Activated naive CD4-positive, alpha-beta T cell treated with anti-CD3 and anti-CD28 coated beads, Interleukin-2, amount 50 U/mL, for 24 hours (primary cell): ENCODE measurements around the gene MRPL55.

Experiments
- H3K27ac Mint-ChIP-seq: one replicate; pipeline ENCODE4 v1.8.0; 2021; ENCODE audit warnings: mild to moderate bottlenecking, mixed read lengths
- H3K27me3 Mint-ChIP-seq: one replicate; pipeline ENCODE4 v1.8.0; 2021; ENCODE audit warnings: mixed read lengths
- H3K36me3 Mint-ChIP-seq: one replicate; pipeline ENCODE4 v1.8.0; 2021; ENCODE audit warnings: mixed read lengths
- H3K4me1 Mint-ChIP-seq: one replicate; pipeline ENCODE4 v1.8.0; 2021; ENCODE audit warnings: mixed read lengths
- H3K4me3 Mint-ChIP-seq: one replicate; pipeline ENCODE4 v1.8.0; 2021; ENCODE audit warnings: mild to moderate bottlenecking, mixed read lengths
- H3K9me3 Mint-ChIP-seq: one replicate; pipeline ENCODE4 v1.8.0; 2021; ENCODE audit warnings: mixed read lengths

MRPL55 gene

DNA sequence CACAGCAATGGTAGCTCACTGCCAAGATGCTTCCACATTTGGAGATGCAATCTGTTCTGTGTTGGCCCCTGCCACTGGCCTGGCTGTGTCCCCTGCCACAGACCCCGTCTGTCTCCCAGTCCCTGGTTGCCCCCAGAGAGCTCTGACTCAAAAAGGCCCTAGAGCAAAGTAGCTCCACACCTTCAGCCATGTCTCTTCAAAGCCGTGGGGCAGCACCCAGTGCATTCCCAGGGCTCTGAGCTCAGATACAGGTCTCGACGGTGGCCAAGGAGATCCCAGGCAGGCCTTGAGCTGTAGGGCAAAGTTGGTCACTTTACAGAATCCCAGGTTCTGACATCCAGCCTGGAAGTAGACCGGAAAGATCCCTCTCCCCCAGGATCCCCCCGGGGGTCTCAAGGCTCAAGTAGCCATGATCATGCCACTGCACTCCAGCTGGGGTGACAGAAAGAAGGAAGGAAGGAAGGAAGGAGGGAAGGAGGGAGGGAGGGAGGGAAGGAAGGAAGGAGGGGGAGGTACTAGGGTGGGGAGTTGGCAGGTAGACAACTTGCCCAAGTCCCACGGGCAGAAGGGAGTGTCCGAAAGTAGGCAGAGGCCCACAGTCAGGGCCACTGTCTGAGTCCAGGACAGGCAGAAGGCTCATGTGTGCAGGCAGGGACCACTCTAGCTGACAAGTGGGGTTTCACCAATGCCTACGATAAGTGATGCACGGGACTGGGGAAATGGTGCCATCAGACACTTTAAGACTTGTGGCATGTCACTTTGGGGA lies 31.4 kb downstream of the MRPL55 start:
- H3K4me1 Mint-ChIP-seq, result peaks cover 12% of the 10 kb centered on the region
- H3K9me3 Mint-ChIP-seq, result no peaks in the 10 kb centered on the region
- H3K27me3 Mint-ChIP-seq, result no peaks in the 10 kb centered on the region
- H3K27ac Mint-ChIP-seq, result no peak overlapping the region
- H3K36me3 Mint-ChIP-seq, result no peaks in the 10 kb centered on the region
- H3K4me3 Mint-ChIP-seq, result no peak overlapping the region

DNA sequence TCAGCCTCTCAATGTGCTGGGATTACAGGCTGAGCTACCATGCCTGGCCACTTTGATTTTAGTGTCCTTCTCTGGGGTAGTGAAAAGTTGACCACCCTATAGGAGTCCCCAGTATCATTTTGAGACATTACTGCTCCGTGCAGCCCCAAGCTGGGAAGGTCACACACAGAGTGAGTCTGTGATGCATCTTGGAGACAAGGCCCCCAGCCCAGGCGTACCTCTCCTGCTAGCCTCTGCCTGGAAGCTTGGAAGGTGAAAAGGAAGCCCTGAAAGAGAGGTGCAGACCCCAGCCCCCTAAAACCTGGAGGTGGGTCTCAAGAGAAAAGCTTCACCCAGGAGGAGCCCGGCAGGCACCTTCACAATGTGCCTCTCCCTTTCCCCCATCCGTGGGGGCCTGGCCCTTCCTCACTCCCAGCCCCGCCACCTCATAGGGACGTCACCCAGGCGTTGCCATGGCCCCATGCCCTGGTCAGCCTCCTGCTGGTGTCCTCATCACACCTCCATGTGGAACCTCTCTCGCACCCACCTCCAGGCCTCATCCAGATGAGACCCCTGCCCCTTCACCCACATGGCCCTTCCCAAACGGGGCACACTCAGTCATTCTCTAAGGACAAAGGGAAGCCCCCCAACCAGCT lies 32.2 kb downstream of the MRPL55 start:
- H3K4me3 Mint-ChIP-seq, result no peak overlapping the region
- H3K27me3 Mint-ChIP-seq, result no peaks in the 10 kb centered on the region
- peak overlapping the region; percentile 25 for H3K27ac Mint-ChIP-seq
- H3K9me3 Mint-ChIP-seq, result no peaks in the 10 kb centered on the region
- H3K36me3 Mint-ChIP-seq, result no peaks in the 10 kb centered on the region
- H3K4me1 Mint-ChIP-seq, result peaks cover 12% of the 10 kb centered on the region

DNA sequence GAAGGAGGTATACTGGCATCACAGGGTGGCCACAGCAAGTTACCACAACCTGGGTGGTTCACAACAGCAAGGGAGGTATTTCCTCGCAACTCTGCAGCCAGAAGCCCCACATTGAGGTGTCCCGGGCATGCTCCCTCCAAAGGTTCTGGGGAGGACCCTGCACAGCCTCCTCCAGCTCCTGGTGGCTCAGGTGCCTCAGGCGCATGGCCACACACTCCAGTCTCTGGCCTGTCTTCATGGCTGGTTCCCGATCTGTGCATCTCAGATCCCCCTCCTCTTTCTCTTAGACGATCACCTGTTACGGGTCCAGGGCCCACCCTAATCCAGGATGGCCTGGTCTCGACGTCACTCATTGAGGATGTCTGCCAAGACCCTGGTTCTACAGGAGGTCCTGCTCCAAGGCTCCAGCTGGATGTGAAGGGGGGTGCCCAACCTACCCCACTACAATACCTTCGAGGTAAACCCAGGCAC lies 33.3 kb downstream of the MRPL55 start:
- Mint-ChIP-seq H3K27me3 (no peaks in the 10 kb centered on the region), H3K9me3 (no peaks in the 10 kb centered on the region), H3K27ac (no peak overlapping the region)

DNA sequence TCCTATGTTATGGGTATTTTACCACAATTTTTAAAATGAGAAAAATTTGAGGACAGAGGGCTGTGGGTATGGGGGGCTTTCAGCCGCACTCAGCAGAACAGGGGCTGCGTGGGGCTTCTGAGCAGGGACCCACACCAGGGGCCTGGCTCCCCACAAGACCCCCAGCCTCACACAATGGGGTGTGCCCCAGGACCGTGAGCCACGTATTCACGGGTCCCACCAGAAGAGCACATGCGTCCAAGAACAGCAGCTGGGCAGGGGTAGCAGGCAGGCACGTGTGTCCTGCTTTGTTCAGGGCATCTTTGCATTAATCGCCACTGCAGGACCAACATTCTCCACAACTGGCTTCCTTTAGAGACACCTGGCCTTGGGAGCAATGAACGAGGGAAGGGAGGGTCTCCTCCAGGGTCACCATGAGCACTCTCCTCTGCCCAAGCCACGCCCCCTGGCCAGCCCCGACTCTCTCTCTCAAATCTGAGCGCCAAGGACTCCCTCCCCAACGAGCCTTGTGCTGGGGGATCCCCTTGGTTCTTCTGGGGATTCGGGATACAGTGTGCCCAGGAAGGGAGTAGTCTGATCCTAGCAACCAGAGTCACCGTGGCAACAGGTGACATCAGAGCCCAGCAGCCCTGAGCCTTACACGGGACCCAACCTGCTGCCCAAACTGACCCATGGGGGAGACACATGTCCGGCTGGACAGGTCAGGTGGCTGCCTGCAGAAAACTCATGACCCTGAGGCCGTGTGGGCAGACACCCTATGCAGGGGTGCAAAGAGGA lies 34.0 kb downstream of the MRPL55 start:
- no peaks in the 10 kb centered on the region for H3K9me3 Mint-ChIP-seq
- no peak overlapping the region for H3K4me3 Mint-ChIP-seq
- H3K27ac Mint-ChIP-seq, result no peak overlapping the region
- H3K27me3 Mint-ChIP-seq, result no peaks in the 10 kb centered on the region
- peaks cover 8% of the 10 kb centered on the region for H3K4me1 Mint-ChIP-seq
- H3K36me3 Mint-ChIP-seq, result no peaks in the 10 kb centered on the region

More for the DNA sequence above, 33.3 kb downstream of the MRPL55 start:
- no peak overlapping the region for H3K4me3 Mint-ChIP-seq
- peaks cover 8% of the 10 kb centered on the region for H3K4me1 Mint-ChIP-seq
- no peaks in the 10 kb centered on the region for H3K36me3 Mint-ChIP-seq

DNA sequence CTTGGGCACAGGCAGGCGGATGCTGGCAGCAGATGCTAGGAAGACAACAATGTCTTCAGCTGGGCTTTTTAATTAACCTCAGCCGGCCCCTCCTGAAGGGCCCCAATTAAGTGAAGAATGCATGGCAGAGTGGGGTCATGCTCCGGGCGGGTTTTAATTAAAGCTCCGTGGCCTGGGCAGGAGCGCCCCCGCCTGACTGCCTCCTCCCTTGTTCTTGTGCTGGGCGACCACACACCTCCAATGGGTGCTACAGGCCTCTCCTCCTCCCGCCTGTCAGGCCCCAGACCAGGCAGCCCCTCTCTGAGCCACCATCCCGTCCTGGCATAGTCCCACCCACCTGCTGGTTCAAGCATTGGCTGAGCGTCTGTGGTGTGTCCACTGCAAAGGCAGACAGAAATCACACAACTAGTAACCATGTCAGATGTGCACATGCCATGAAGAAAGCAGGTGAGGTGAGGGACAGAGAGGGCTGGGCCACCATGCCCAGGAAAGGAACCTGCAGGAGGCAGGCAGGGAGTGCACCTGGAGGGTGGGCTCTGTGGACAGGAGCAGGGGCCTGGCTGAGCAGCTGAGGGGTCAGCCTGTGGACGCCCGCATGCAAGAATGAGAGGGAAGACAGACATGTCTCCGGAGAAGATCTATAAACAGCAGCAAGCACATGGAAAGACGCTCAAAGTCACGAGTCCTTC lies 35.1 kb downstream of the MRPL55 start:
- H3K27ac Mint-ChIP-seq, result no peak overlapping the region
- H3K36me3 Mint-ChIP-seq, result no peaks in the 10 kb centered on the region
- no peak overlapping the region for H3K4me3 Mint-ChIP-seq
- peaks cover 4% of the 10 kb centered on the region for H3K4me1 Mint-ChIP-seq
- H3K27me3 Mint-ChIP-seq, result no peaks in the 10 kb centered on the region
- no peaks in the 10 kb centered on the region for H3K9me3 Mint-ChIP-seq

DNA sequence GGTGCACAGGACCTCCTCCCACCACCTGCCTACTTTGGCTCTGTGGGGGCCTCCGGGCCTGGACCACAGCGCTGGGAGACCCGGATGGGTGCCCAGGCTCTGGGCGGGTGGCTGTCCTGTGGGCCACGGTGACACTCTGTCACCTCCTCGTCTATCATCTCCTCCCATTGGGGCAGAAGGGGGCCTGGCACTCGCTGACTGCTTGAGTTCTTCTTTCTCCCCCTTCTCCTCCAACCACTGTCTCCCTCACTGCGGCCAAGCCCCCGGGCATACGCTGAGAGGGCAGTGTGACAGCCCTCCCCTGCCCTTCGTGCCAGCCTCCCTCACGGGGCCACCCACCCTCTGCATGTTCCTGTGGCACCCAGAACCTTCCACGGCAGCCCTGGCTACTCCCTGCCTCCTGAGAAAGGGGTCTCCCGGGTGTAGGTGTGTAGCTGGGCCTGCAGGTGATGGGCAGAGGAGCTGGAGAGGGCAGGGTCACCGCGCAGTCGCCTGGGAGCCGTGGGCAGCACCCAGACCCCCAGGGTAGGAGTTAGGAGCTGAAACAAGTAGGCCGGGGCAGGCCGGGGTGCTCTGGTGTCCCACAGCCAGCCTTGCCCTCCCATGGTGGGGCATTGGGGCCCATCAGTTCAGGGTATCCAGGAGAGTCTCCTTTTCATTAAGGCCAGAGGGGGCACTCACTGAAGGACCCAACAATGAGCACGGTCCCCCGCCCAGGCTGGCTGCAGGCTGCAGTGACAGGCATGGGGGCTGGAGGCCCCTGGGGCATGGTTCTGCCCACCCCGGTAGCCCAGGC lies 35.8 kb downstream of the MRPL55 start:
- Mint-ChIP-seq H3K36me3 (no peaks in the 10 kb centered on the region), H3K4me1 (no peaks in the 10 kb centered on the region), H3K27ac (no peak overlapping the region), H3K9me3 (no peaks in the 10 kb centered on the region), H3K27me3 (no peaks in the 10 kb centered on the region), H3K4me3 (no peak overlapping the region)

DNA sequence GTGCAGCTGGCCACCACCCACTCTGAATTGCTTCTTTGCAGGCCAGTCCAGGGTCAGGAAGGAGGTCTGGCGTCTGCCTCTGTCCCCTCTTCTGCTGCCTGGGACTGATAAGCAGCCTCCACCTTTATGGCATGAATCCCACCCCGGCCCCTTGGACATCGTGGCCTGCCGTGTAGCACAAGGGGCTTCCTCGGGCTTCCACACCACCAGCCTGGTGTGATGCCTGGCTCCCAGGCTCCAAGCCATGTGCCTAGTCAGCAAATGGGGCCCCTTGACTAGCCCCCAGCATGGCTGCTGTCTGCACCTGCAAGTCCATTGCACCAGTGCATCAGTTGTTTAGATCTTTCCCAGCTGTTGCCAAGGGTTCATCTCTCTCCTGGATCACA lies 36.4 kb downstream of the MRPL55 start:
- Mint-ChIP-seq H3K27me3 (no peaks in the 10 kb centered on the region), H3K36me3 (no peaks in the 10 kb centered on the region), H3K4me1 (no peaks in the 10 kb centered on the region)

DNA sequence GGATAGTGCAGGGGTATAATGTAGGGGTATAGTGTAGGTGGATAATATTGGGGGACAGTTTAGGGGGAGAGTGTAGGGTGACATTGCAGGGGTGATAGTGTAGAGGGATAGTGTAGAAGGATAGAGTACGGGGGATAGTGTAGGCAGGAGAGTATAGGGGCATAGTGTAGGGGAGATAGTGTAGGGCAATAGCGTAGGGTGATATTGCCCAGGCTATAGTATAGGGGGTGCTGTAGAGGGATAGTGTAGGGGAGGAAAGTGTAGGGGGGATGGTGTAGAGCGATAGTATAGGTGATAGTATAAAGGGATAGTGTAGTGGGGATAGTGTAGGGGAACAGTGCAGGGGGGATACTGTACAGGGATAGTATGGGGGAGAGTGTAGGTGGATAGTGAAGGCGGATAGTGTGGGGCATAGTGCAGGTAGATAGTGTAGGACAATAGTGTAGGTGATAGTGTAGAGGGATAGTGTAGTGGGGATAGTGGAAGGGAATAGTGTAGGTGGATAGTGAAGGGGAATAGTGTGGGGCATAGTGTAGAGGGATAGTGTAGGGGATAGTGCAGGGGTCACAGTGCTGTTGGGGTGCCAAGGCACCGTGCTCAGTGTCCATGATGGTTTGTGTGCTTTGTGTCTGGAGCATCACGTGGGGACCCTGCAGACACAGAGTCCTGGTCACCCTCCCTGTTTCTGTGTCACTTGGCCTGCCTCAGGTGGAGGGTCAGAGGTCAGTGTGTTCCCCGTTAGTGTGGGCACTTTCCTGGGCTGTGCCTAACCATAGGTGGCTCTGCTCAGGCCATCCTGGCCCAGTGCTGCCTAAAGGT lies 37.1 kb downstream of the MRPL55 start:
- Mint-ChIP-seq H3K36me3 (no peaks in the 10 kb centered on the region), H3K4me3 (no peak overlapping the region), H3K9me3 (no peaks in the 10 kb centered on the region), H3K27ac (no peak overlapping the region), H3K4me1 (no peaks in the 10 kb centered on the region), H3K27me3 (peaks cover 1% of the 10 kb centered on the region)

More for the DNA sequence above, 36.4 kb downstream of the MRPL55 start:
- H3K9me3 Mint-ChIP-seq, result no peaks in the 10 kb centered on the region
- H3K27ac Mint-ChIP-seq, result no peak overlapping the region
- no peak overlapping the region for H3K4me3 Mint-ChIP-seq

DNA sequence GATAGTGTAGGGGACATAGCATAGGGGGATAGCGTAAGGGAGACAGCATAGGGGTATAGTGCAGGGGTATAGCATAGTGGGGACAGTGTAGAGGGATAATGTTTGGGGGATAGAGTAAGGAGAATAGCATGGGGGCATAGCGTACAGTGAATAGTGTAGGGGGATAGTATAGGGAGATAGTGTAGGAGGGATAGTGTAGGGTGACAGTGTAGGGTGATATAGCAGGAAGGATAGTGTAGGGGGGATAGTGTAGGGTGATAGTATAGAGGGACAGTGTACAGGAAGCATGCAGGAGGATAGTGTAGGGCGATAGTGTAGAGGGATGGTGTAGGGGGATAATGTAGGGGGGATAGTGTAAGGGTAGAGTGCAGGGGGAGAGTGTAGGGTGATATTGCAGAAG lies 38.2 kb downstream of the MRPL55 start:
- H3K27me3 Mint-ChIP-seq, result peaks cover 1% of the 10 kb centered on the region
- no peaks in the 10 kb centered on the region for H3K36me3 Mint-ChIP-seq
- no peaks in the 10 kb centered on the region for H3K9me3 Mint-ChIP-seq
- H3K27ac Mint-ChIP-seq, result no peak overlapping the region
- no peaks in the 10 kb centered on the region for H3K4me1 Mint-ChIP-seq
- no peak overlapping the region for H3K4me3 Mint-ChIP-seq

DNA sequence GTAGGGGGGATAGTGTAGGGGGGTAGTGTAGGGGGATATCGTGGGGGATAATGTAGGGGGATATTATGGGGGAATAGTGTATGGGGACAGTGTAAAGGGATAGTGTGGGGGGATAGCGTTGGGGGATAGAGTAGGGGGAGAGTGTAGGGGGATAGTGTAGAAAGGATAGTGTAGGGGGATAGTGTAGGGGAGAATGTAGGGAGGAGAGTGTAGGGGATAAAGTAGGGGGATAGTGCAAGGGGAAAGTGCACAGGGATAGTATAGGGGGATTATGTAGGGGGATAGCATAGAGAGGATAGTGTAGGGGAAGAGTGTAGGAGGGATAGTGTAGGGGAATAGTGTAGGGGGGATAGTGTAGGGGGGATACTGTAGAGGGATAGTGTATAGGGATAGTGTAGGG lies 38.9 kb downstream of the MRPL55 start:
- H3K36me3 Mint-ChIP-seq, result no peaks in the 10 kb centered on the region
- H3K4me1 Mint-ChIP-seq, result no peaks in the 10 kb centered on the region
- H3K27me3 Mint-ChIP-seq, result peaks cover 3% of the 10 kb centered on the region
- H3K9me3 Mint-ChIP-seq, result no peaks in the 10 kb centered on the region
- H3K4me3 Mint-ChIP-seq, result no peak overlapping the region
- H3K27ac Mint-ChIP-seq, result no peak overlapping the region

DNA sequence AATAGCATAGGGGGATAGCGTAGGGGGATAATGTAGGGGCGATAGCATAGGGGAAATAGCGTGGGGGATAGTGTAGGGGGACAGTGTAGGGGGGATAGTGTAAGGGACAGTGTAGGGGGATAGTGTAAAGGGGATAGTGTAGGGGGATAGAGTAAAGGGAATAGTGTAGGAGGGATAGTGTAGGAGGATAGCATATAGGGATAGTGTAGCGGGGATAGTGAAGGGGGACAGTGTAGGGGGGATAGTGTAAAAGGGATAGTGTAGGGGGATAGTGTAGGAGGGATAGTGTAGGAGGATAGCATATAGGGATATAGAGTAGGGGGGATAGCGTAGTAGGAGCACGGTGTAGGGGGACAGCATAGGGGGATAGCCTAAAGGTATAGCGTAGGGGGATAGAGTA lies 40.7 kb downstream of the MRPL55 start:
- Mint-ChIP-seq H3K27ac (no peak overlapping the region), H3K27me3 (peaks cover 3% of the 10 kb centered on the region), H3K4me1 (no peaks in the 10 kb centered on the region), H3K9me3 (no peaks in the 10 kb centered on the region), H3K36me3 (no peaks in the 10 kb centered on the region), H3K4me3 (no peak overlapping the region)

DNA sequence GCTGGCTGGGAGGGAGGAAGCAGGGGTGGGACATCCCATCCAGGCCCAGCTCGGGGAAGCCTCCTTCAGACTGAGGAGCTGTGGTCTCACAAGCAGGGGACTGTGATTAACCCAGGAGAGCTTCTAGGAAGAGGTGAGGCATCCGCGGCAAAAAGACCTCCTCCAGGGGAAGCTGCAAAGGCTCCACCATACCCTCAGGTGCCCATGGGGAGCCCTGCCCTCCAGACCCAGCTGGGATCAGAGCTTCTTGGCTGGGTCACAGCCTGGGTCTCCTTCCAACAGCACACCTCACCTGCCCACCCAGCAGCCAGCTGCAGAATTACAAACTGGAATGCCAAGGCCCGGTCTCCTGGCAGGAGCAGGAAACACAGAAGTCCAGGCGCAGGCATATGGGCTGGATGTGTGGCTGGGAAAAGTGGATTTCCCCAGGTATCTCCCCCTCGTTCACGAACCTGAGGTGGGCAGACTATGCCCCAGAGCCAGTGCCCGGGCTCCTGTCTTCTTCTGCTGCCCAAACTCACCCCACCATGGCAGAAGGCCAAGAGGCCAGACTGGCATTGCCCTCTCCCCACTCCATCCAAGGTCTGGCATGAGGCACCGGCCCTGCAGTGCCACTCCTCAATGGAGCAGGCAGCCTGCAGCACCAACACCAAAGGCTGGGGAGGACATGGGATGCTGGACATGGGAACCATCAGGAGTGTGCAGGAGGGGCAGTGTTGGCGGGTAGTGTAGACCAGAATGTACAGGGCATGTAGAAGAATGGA lies 42.0 kb downstream of the MRPL55 start:
- Mint-ChIP-seq H3K9me3 (no peaks in the 10 kb centered on the region), H3K4me3 (no peak overlapping the region), H3K27ac (no peak overlapping the region), H3K36me3 (no peaks in the 10 kb centered on the region), H3K27me3 (peaks cover 5% of the 10 kb centered on the region), H3K4me1 (no peaks in the 10 kb centered on the region)

DNA sequence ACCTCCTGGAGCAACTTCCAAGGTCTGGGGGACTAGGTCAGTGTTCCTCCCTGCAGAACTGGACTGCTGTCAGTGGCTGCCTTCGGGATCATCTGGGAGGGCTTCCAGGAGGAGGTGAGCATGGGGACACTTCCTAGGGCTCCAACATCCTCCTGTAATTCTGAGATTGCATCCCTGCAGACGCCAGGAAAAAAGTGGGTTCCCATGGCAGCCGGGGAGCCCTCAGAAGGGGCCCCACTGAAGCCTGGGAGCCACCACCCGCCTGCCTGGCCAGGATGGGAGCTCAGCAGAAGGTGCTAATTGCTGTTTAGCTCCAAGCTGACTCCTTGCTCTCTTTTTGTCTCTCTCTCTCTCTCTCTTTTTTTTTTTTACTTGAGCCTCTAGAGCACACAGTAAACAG lies 42.7 kb downstream of the MRPL55 start:
- H3K4me3 Mint-ChIP-seq, result no peak overlapping the region
- H3K27ac Mint-ChIP-seq, result no peak overlapping the region
- H3K4me1 Mint-ChIP-seq, result no peaks in the 10 kb centered on the region
- no peaks in the 10 kb centered on the region for H3K9me3 Mint-ChIP-seq
- H3K36me3 Mint-ChIP-seq, result no peaks in the 10 kb centered on the region
- H3K27me3 Mint-ChIP-seq, result peaks cover 5% of the 10 kb centered on the region
